ENCODE measurements around the gene GALR2. TPM values are rescaled to one million over a fixed set of nuclear protein-coding genes. Genes with fewer than 3 reads are reported as not detected.
"Not testable (repeated sequence)": the region's sequence is repeated elsewhere in the genome, so short reads cannot be mapped to it uniquely, and the experiment has no call there.

Gene GALR2
- total RNA-seq, 2 experiments from 2014 or later: 0.63 TPM; not detected in 1

DNA sequence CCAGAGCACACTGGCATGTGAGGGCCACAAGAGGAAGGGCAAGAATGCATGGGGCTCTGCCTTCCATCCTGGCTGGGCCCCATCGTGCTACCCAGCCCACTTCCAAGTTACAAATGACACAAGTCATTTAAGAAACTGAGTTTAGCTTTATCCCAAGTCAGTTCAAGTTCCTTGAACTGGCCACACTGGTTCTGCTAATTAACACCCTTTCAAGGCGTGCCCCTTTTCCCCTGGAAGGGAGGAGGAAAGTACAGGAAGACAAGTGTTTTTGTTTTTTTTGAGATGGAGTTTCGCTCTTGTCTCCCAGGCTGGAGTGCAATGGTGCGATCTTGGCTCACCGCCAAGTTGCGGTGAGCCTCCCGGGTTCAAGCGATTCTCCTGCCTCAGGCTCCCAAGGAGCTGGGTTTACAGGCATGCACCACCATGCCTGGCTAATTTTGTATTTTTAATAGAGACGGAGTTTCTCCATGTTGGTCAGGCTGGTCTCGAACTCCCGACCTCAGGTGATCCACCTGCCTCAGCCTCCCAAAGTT, 30.0 kb upstream of the GALR2 start:
- H3K9me3 ChIP-seq (ENCODE audit: low read length); H2AFZ ChIP-seq (ENCODE audit: low read length); POLR2A ChIA-PET; H3K4me3 ChIP-seq (ENCODE audit: low read depth, low read length, poor library complexity, severe bottlenecking); H3K79me2 ChIP-seq (ENCODE audit: insufficient read depth, low read depth, low read length); intact Hi-C loops (cut with micrococcal nuclease; ENCODE audit: unreplicated experiment); CTCF ChIA-PET (ENCODE audit: unreplicated experiment); DNase-seq (ENCODE audit: low spot score); H3K9me2 ChIP-seq (ENCODE audit: insufficient read depth, low read length); BruUV-seq (replicated peaks); H3K27ac ChIP-seq (ENCODE audit: low read depth, low read length, poor library complexity, severe bottlenecking); H4K20me1 ChIP-seq (ENCODE audit: insufficient read depth, low read length); H3K4me2 ChIP-seq (ENCODE audit: low read length): not testable (repeated sequence)
- Histone ChIP-seq H3K36me3 (ENCODE audit: insufficient read depth, low read length) (peaks cover 98% of the 10 kb centered on the region), H3K4me1 (ENCODE audit: insufficient read depth, low read length, poor library complexity, severe bottlenecking) (peaks cover 28% of the 10 kb centered on the region)

DNA sequence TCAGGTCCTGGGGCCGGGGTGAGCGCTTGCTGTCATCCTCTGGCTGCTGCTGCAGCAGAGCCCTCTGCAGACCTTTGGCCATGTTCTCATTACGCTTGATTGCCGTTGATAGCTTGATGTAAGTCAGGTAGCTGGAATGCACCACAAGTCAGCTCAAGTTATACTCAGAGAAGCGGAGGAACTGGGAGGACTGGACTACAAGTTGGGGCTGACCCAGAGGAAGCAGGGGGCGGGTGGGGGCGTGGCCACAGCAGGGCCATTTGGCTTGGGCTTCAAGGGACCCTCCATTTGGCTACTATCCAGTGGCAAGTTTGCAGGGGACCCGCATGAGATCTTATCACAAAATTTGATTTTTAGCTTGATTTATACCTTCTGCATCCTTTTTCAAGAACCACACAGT, 28.5 kb upstream of the GALR2 start:
- Histone ChIP-seq H3K27ac (ENCODE audit: low read depth, low read length, poor library complexity, severe bottlenecking) (no peak overlapping the region), H3K4me2 (ENCODE audit: low read length) (no peak overlapping the region), H2AFZ (ENCODE audit: low read length) (no peak overlapping the region), H3K79me2 (ENCODE audit: insufficient read depth, low read depth, low read length) (peaks cover 3% of the 10 kb centered on the region; the same call in 1 of the 2 replicates), H3K9me2 (ENCODE audit: insufficient read depth, low read length) (no peaks in the 10 kb centered on the region), H3K4me1 (ENCODE audit: insufficient read depth, low read length, poor library complexity, severe bottlenecking) (peaks cover 36% of the 10 kb centered on the region), H3K9me3 (ENCODE audit: low read length) (no peaks in the 10 kb centered on the region), H3K4me3 (ENCODE audit: low read depth, low read length, poor library complexity, severe bottlenecking) (no peak overlapping the region), H4K20me1 (ENCODE audit: insufficient read depth, low read length) (no peaks in the 10 kb centered on the region), H3K36me3 (ENCODE audit: insufficient read depth, low read length) (peaks cover 98% of the 10 kb centered on the region)
- no peak for DNase-seq (ENCODE audit: low spot score)
- CTCF ChIA-PET (ENCODE audit: unreplicated experiment): interaction anchor here (0.6 to 1.9 kb wide), 2 partner anchors 13 to 310 kb away, joined by 3 to 8 read pairs; no protein-coding TSS in a partner anchor
- TF ChIP-seq, protein P1, sequence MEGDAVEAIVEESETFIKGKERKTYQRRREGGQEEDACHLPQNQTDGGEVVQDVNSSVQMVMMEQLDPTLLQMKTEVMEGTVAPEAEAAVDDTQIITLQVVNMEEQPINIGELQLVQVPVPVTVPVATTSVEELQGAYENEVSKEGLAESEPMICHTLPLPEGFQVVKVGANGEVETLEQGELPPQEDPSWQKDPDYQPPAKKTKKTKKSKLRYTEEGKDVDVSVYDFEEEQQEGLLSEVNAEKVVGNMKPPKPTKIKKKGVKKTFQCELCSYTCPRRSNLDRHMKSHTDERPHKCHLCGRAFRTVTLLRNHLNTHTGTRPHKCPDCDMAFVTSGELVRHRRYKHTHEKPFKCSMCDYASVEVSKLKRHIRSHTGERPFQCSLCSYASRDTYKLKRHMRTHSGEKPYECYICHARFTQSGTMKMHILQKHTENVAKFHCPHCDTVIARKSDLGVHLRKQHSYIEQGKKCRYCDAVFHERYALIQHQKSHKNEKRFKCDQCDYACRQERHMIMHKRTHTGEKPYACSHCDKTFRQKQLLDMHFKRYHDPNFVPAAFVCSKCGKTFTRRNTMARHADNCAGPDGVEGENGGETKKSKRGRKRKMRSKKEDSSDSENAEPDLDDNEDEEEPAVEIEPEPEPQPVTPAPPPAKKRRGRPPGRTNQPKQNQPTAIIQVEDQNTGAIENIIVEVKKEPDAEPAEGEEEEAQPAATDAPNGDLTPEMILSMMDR (conservative IDR thresholded peaks at IDR 0.05; ENCODE audit: low read length): no peak
- no peak for TF ChIP-seq EZH2phosphoT487 (IDR thresholded peaks at IDR 0.05; ENCODE audit: borderline replicate concordance, low read depth, low read length)
- POLR2A ChIA-PET: interaction anchor here (0.6 to 1.5 kb wide), 5 partner anchors 13 to 531 kb away, joined by 3 to 9 read pairs (median 3); partner anchors contain the start of gene FOXJ1
- intact Hi-C loops (cut with micrococcal nuclease; ENCODE audit: unreplicated experiment): no loop called here
- BruUV-seq (replicated peaks): no TSS peak

GRCh38 chr17:76048025-76048605, 26.5 kb upstream of the GALR2 start:
- H3K4me2 ChIP-seq (ENCODE audit: low read length): peak overlapping the region; percentile 72

More at GRCh38 chr17:76048025-76048605, 26.5 kb upstream of the GALR2 start:
- H3K4me1 ChIP-seq (ENCODE audit: insufficient read depth, low read length, poor library complexity, severe bottlenecking): peaks cover 36% of the 10 kb centered on the region
- no peaks in the 10 kb centered on the region for H4K20me1 ChIP-seq (ENCODE audit: insufficient read depth, low read length)
- no TSS peak for BruUV-seq (replicated peaks)
- no peaks in the 10 kb centered on the region for H3K9me2 ChIP-seq (ENCODE audit: insufficient read depth, low read length)
- H3K4me3 ChIP-seq (ENCODE audit: low read depth, low read length, poor library complexity, severe bottlenecking): peak overlapping the region; percentile 39
- peaks cover 95% of the 10 kb centered on the region for H3K36me3 ChIP-seq (ENCODE audit: insufficient read depth, low read length)
- intact Hi-C loops (cut with micrococcal nuclease; ENCODE audit: unreplicated experiment): loop anchor here (2.0 kb wide), 1 partner anchor 33 kb away; no protein-coding TSS in a partner anchor
- H3K79me2 ChIP-seq (ENCODE audit: insufficient read depth, low read depth, low read length): peaks cover 3% of the 10 kb centered on the region; the same call in 1 of the 2 replicates
- POLR2A ChIA-PET: interaction anchor here (0.6 to 3.0 kb wide), 6 partner anchors 9 to 56 kb away, joined by 3 to 9 read pairs (median 4); no protein-coding TSS in a partner anchor
- H2AFZ ChIP-seq (ENCODE audit: low read length): no peak overlapping the region; the same call in 1 of the 2 replicates
- peak overlapping the region; percentile 73 for H3K27ac ChIP-seq (ENCODE audit: low read depth, low read length, poor library complexity, severe bottlenecking)
- TF ChIP-seq, protein P1 (conservative IDR thresholded peaks at IDR 0.05; ENCODE audit: low read length): no peak
- no peak for TF ChIP-seq EZH2phosphoT487 (IDR thresholded peaks at IDR 0.05; ENCODE audit: borderline replicate concordance, low read depth, low read length)
- CTCF ChIA-PET (ENCODE audit: unreplicated experiment): no interaction called here
- no peaks in the 10 kb centered on the region for H3K9me3 ChIP-seq (ENCODE audit: low read length)
- DNase-seq (ENCODE audit: low spot score): peak; percentile 71
